Psoas muscle (tissue), 8 donors: ENCODE results near the gene FXYD2. TPM values are rescaled to one million over a fixed set of nuclear protein-coding genes. Genes with fewer than 3 reads are reported as not detected.

Source experiments
- ATAC-seq, 4 donors: fragments of 200-7000 bp; cut with Tn5 transposase; one replicate each; pipeline ENCODE4 v1.9.1; 2020; ENCODE audit warnings: moderate library complexity in 3 of 4, mild to moderate bottlenecking in 2 of 4
- DNase-seq, 2 donors: peaks; one replicate each; pipeline ENCODE4 v3.0.0-alpha.2; 2020
- H3K27ac ChIP-seq: fragments of 200-600 bp; one replicate; pipeline ENCODE4 v1.8.0; 2022
- H3K27me3 ChIP-seq, 3 donors: fragments of 200-600 bp in 1 of 3; one replicate each; pipeline versions ENCODE4 v1.6.1 to v1.8.0; 2013 to 2022; ENCODE audit warnings: low read length in 2 of 3, mild to moderate bottlenecking in 2 of 3, moderate library complexity in 1 of 3; ENCODE audit not compliant: insufficient read depth in 3 of 3
- H3K36me3 ChIP-seq, 2 donors: fragments of 200-600 bp in 1 of 2; one replicate each; pipeline versions ENCODE4 v1.6.1 to v1.8.0; 2013 to 2022; ENCODE audit warnings: low read depth in 1 of 2, mild to moderate bottlenecking in 1 of 2, moderate library complexity in 1 of 2; ENCODE audit not compliant: insufficient read depth in 1 of 2
- H3K4me1 ChIP-seq: fragments of 200-600 bp; one replicate; pipeline ENCODE4 v1.8.0; 2022
- H3K4me3 ChIP-seq: fragments of 200-600 bp; one replicate; pipeline ENCODE4 v1.8.0; 2022; ENCODE audit warnings: mild to moderate bottlenecking
- H3K9me3 ChIP-seq: fragments of 200-600 bp; one replicate; pipeline ENCODE4 v1.8.0; 2022
- CTCF ChIP-seq: fragments of 200-600 bp; IDR thresholded peaks from one replicate; pipeline ENCODE4 v1.8.0; 2022; ENCODE audit warnings: antibody characterized with exemption
- WGBS, 3 donors: extraction: QIAGEN DNeasy Blood & Tissue Kit; methylation state at CpG; one replicate each; pipeline versions ENCODE4 v1.1.6 to v1.1.7; 2013; 5-methylcytosine and 5-hydroxymethylcytosine counted together
- intact Hi-C, 2 donors: fragments of 100-400 bp; cut with DNase I; formaldehyde crosslinking; loops; one replicate each; pipeline versions ENCODE4 v1.11.0 to v1.14.2; 2022
- polyA plus RNA-seq, 3 donors: library from polyadenylated mRNA; stranded (reverse); fragments of 200-250 nt; gene quantifications; one replicate each; pipeline ENCODE4 v1.2.3, GENCODE V29; 2013
- total RNA-seq, 4 donors: library from RNA; stranded (reverse); fragmentation: NEBNext Ultra II Directional in 2 of 4; extraction: Animal tissue kit (Norgen Biotek cat#: 25700) in 2 of 4; gene quantifications; one replicate each; pipeline versions ENCODE4 v1.2.1 to v1.2.4, GENCODE V29; 2021 to 2023
- donor health status: healthy with polysubstance abuse.
- donor health status: DM: no; HTN: no; CAD: no; lungs with moderate emphysema.
- donor health status: Bipolar disorder and iron deficiency.
- donor health status: healthy.
- donor health status: DM: yes; HTN: yes; CAD: no.
- donor health status: DM: no; HTN: no; CAD: no.
- donor health status: DM: no; HTN: no; CAD: no.
- donor health status: DM: yes; HTN: yes; CAD: no.

FXYD2 gene
- total and polyA plus RNA-seq, 7 donors, result 0.17 to 0.69 (median 0.42) TPM; not detected in 2

GRCh38 chr11:117855186-117855845 is 30.8 kb upstream of the FXYD2 start:
- no peaks in the 10 kb centered on the region for H3K4me1 ChIP-seq
- H3K9me3 ChIP-seq, result no peaks in the 10 kb centered on the region
- no peak overlapping the region for H3K4me3 ChIP-seq
- H3K27ac ChIP-seq, result no peak overlapping the region
- intact Hi-C loops, result no loop called here
- no peaks in the 10 kb centered on the region for H3K36me3 ChIP-seq
- WGBS, 3 donors, result 70 to 87% (median 80%) methylated on average over 12 of the region's 12 CpGs
- ATAC-seq, result no peak
- no peak for TF ChIP-seq CTCF
- no peak for DNase-seq
- H3K27me3 ChIP-seq, result peaks cover 0 to 2% (median 0%) of the 10 kb centered on the region in 3 donors

GRCh38 chr11:117852309-117852708 is 27.8 kb upstream of the FXYD2 start:
- H3K36me3 ChIP-seq, result no peaks in the 10 kb centered on the region
- peaks cover 0 to 2% (median 0%) of the 10 kb centered on the region in 3 donors for H3K27me3 ChIP-seq
- H3K4me3 ChIP-seq, result no peak overlapping the region
- WGBS, 3 donors, result 67 to 73% (median 69%) methylated on average over 3 of the region's 3 CpGs
- no peak overlapping the region for H3K27ac ChIP-seq
- no peak for ATAC-seq
- no peak for TF ChIP-seq CTCF
- no peaks in the 10 kb centered on the region for H3K4me1 ChIP-seq
- no peak for DNase-seq
- no peaks in the 10 kb centered on the region for H3K9me3 ChIP-seq
- intact Hi-C loops, result no loop called here

- ATAC-seq, result no peak
- Histone ChIP-seq H3K4me3 (no peak overlapping the region), H3K36me3 (no peaks in the 10 kb centered on the region), H3K27ac (no peak overlapping the region), H3K27me3 (peaks cover 0 to 2% (median 0%) of the 10 kb centered on the region in 3 donors), H3K4me1 (no peaks in the 10 kb centered on the region), H3K9me3 (no peaks in the 10 kb centered on the region)
- intact Hi-C loops, result no loop called here
- 20 to 56% (median 38%) methylated on average over 3 of the region's 3 CpGs for WGBS, 3 donors
- no peak for DNase-seq
- no peak for TF ChIP-seq CTCF
Measured at GRCh38 chr11:117851852-117852251, 27.3 kb upstream of the FXYD2 start.

GRCh38 chr11:117851106-117851505 is 26.6 kb upstream of the FXYD2 start:
- no peaks in the 10 kb centered on the region for H3K9me3 ChIP-seq
- peak in 1 of 4 donors; percentile 21 for ATAC-seq
- intact Hi-C loops, result no loop called here
- TF ChIP-seq CTCF, result no peak
- H3K27me3 ChIP-seq, result no peaks in the 10 kb centered on the region
- 51 to 59% (median 52%) methylated on average over 3 of the region's 3 CpGs for whole genome bisulfite sequencing, 3 donors
- no peak overlapping the region for H3K4me3 ChIP-seq
- no peaks in the 10 kb centered on the region for H3K4me1 ChIP-seq
- no peaks in the 10 kb centered on the region for H3K36me3 ChIP-seq
- DNase-seq, result no peak
- no peak overlapping the region for H3K27ac ChIP-seq
